GM18873 (cell line): ENCODE results near the gene CHIA.
"Not testable (repeated sequence)": the region's sequence is repeated elsewhere in the genome, so short reads cannot be mapped to it uniquely, and the experiment has no call there.

Source experiments
- ATAC-seq: cut with Tn5 transposase; IDR thresholded peaks from one replicate; pipeline ENCODE4 v1.9.1; 2021; ENCODE audit warnings: mild to moderate bottlenecking, moderate library complexity, moderate number of reproducible peaks; ENCODE audit not compliant: unreplicated experiment, low FRiP score

The CHIA gene

GRCh38 chr1:111283838-111284237 is 6.8 kb upstream of the CHIA start:
- no peak for ATAC-seq

- no peak for ATAC-seq
Observed at GRCh38 chr1:111285879-111286278, 4.8 kb upstream of the CHIA start.

GRCh38 chr1:111286912-111287311 is 3.7 kb upstream of the CHIA start:
- ATAC-seq = no peak

- ATAC-seq = no peak
Observed at GRCh38 chr1:111289371-111289770, 1.3 kb upstream of the CHIA start.

- ATAC-seq = no peak
Observed at GRCh38 chr1:111290104-111290503, 547 bp upstream of the CHIA start.

- no peak for ATAC-seq
Observed at GRCh38 chr1:111294390-111294789, 3.7 kb downstream of the CHIA start.

GRCh38 chr1:111302374-111302773 is 11.7 kb downstream of the CHIA start:
- no peak for ATAC-seq

GRCh38 chr1:111309690-111310089 is 19.0 kb downstream of the CHIA start:
- no peak for ATAC-seq

GRCh38 chr1:111318523-111318922 is 27.9 kb downstream of the CHIA start:
- ATAC-seq = no peak

GRCh38 chr1:111320066-111320879 is 29.6 kb downstream of the CHIA start:
- ATAC-seq = no peak

- ATAC-seq = no peak
Observed at GRCh38 chr1:111323231-111323630, 32.6 kb downstream of the CHIA start.

GRCh38 chr1:111332190-111332589 is 41.5 kb downstream of the CHIA start:
- ATAC-seq = peak; percentile 46

- no peak for ATAC-seq
Observed at GRCh38 chr1:111334169-111334568, 43.5 kb downstream of the CHIA start.

GRCh38 chr1:111335214-111335877 is 44.7 kb downstream of the CHIA start:
- not testable (repeated sequence) for ATAC-seq

GRCh38 chr1:111338849-111339248 is 48.2 kb downstream of the CHIA start:
- ATAC-seq = not testable (repeated sequence)

GRCh38 chr1:111346089-111346885 is 55.6 kb downstream of the CHIA start:
- ATAC-seq = peak; percentile 76

GRCh38 chr1:111347026-111347425 is 56.4 kb downstream of the CHIA start:
- ATAC-seq = no peak

GRCh38 chr1:111351700-111352099 is 61.0 kb downstream of the CHIA start:
- ATAC-seq = no peak

GRCh38 chr1:111354584-111354983 is 63.9 kb downstream of the CHIA start:
- no peak for ATAC-seq

GRCh38 chr1:111358964-111359363 is 68.3 kb downstream of the CHIA start:
- no peak for ATAC-seq

GRCh38 chr1:111359376-111359775 is 68.7 kb downstream of the CHIA start:
- ATAC-seq = no peak
